Mucosa of stomach (tissue), 1 donor: ENCODE results near the gene PSTPIP2.

Source experiments
- H3K27me3 ChIP-seq: one replicate; pipeline ENCODE4 v1.7.0; 2013; ENCODE audit warnings: mild to moderate bottlenecking, low read length; ENCODE audit not compliant: control insufficient read depth, insufficient read depth
- H3K36me3 ChIP-seq: one replicate; pipeline ENCODE4 v1.7.0; 2013; ENCODE audit warnings: low read length; ENCODE audit not compliant: control insufficient read depth, insufficient read depth
- H3K4me1 ChIP-seq: one replicate; pipeline ENCODE4 v1.7.0; 2013; ENCODE audit warnings: mild to moderate bottlenecking, low read length; ENCODE audit not compliant: control insufficient read depth, insufficient read depth
- H3K4me3 ChIP-seq: one replicate; pipeline ENCODE4 v1.7.0; 2013; ENCODE audit warnings: low read length
- H3K9ac ChIP-seq: one replicate; pipeline ENCODE4 v1.7.0; 2013; ENCODE audit warnings: mild to moderate bottlenecking, low read length, moderate library complexity
- H3K9me3 ChIP-seq: one replicate; pipeline ENCODE4 v1.7.0; 2013; ENCODE audit warnings: mild to moderate bottlenecking, low read length, moderate library complexity; ENCODE audit not compliant: control insufficient read depth
- donor health status: Pancreatic carcinoma.

PSTPIP2 gene

DNA sequence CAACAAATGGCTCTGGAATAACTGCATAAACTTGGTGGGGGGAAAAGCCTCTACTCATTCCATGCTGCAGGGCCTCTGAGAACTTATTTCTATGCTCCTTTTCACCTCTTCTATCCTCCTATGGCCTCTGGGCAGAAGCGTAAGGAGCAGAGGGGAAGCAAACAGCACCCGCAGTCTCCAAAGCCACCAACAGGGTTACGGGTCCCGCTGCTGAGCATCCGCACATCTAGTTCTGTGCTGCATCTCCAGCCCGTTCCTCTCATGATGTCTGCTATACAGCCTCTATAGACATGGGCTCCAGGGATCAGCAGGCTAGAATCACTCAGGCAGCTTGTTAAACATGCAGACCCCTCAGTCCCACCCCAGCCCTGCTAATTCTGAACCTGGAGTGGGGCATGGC lies 25.9 kb downstream of the PSTPIP2 start:
- H3K4me1 ChIP-seq = no peaks in the 10 kb centered on the region
- H3K4me3 ChIP-seq = no peak overlapping the region
- no peaks in the 10 kb centered on the region for H3K9me3 ChIP-seq
- H3K27me3 ChIP-seq = no peaks in the 10 kb centered on the region
- H3K36me3 ChIP-seq = no peaks in the 10 kb centered on the region
- no peak overlapping the region for H3K9ac ChIP-seq

DNA sequence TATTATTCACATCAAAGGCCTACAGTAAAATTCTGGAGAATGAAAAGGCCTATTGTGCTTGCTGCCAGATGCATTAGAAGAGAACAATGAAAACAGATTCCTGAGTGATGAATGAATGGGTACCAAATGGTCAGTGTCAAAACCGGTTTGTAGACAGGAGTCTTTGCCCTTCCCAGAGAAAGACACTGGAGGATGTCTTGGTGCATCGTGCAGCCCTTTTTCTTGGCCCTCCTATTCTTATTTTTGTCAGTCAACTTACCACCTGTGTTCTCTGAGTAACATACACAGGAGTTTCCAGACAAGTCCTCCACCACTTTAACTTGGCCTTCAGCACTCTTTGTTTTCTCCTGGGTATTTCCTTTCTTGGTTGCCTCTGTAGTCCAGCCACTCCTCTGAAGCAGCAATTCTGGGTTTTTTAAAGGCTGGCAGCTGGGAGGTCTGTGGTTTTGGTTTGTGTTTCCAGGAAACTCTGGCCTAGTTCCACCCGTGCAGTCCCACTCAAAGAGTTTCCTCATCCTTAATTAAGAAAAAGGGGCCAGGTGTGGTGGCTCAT lies 29.4 kb downstream of the PSTPIP2 start:
- Histone ChIP-seq H3K9ac (no peak overlapping the region), H3K4me1 (no peaks in the 10 kb centered on the region), H3K36me3 (no peaks in the 10 kb centered on the region), H3K9me3 (no peaks in the 10 kb centered on the region), H3K4me3 (no peak overlapping the region), H3K27me3 (no peaks in the 10 kb centered on the region)

DNA sequence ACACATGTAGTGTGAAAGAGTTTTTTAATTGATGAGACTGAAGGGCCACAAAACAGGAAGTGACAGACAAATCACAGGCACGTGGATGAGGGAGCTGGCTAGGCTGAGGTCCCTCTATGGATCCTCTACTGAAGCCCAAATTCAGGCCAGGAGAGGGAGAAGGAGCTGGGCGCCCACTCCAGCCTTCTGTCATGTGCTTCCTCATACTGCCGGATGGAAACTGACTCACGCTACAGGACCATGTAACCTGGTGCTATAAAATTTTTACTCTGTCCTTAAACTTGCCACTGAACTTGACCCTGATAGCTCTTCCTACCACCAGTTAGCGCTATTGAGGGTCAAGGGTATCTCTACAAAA lies 31.3 kb downstream of the PSTPIP2 start:
- no peak overlapping the region for H3K4me3 ChIP-seq
- H3K27me3 ChIP-seq = no peaks in the 10 kb centered on the region
- H3K36me3 ChIP-seq = no peaks in the 10 kb centered on the region
- H3K9ac ChIP-seq = no peak overlapping the region
- no peaks in the 10 kb centered on the region for H3K9me3 ChIP-seq
- no peaks in the 10 kb centered on the region for H3K4me1 ChIP-seq

DNA sequence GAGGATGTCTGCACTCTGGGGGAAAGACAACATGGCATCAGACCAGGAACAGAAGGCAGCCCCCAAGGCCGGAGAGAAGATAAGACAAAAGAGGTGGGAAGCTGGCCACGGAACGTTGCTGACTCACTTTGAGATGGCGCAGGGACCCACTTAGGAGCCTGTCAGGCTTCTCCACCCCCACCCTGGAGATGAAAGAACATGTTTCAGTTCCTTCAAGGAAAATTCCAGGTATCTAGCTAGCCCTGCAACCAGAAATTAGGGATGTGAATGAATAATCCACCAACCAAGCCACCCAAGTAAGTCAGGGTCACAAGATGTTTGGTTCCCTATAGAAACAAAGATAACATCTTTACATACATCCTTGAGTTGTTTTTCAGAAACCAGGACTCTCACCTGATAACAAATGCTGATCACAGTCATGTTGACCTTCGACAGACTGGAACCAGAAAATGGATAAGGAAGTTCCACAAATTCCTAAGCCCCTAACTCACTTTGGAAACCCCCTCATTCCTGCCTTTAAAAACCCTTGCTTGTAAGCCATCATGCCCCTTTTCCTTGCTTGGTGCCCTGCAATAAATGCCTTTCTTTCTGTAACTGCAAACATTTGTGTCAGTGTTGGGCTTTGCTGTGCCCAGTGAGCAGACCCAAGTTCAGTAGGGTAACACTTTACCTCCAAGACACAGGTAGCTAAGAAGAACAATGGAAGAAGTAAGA lies 31.9 kb downstream of the PSTPIP2 start:
- no peak overlapping the region for H3K4me3 ChIP-seq
- no peaks in the 10 kb centered on the region for H3K9me3 ChIP-seq
- H3K27me3 ChIP-seq = no peaks in the 10 kb centered on the region
- no peaks in the 10 kb centered on the region for H3K4me1 ChIP-seq
- H3K36me3 ChIP-seq = no peaks in the 10 kb centered on the region
- no peak overlapping the region for H3K9ac ChIP-seq

DNA sequence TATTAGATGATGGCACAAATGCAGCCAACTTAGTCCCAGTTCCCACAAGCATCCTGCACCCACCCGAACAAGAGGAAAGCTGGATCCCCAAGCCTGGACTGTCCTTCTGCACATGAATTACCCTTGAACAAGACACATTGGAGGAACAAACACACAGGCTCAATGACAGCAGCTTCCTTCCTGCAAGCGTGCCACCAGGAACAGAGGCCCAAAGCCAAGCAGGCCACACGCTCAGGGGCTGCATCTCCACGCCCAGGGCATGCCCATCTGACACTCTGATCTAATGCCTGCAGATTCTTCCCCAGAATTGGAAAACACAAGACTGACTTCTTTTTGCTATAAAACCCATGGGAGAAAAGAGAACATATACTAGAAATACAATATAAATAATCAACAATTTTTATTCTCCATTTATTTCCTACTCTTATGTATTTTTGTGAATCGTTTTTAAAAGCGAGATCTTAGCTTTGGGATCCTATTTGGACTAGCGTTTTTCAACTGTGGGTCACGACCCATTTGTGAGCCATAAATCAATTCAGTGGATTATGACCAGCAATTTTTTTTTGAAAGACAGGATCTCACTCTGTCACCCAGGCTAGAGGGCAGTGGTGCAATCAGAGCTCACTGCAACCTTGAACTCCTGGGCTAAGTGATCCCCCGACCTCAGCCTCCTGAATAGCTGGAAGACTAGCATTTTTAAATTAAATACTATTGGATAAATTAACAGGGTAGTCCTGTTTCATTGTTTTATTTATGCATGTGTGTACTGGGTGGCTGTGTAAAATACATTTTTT lies 34.4 kb downstream of the PSTPIP2 start:
- H3K9ac ChIP-seq = no peak overlapping the region
- no peaks in the 10 kb centered on the region for H3K27me3 ChIP-seq
- H3K4me3 ChIP-seq = no peak overlapping the region
- H3K36me3 ChIP-seq = no peaks in the 10 kb centered on the region
- no peaks in the 10 kb centered on the region for H3K4me1 ChIP-seq
- no peaks in the 10 kb centered on the region for H3K9me3 ChIP-seq

DNA sequence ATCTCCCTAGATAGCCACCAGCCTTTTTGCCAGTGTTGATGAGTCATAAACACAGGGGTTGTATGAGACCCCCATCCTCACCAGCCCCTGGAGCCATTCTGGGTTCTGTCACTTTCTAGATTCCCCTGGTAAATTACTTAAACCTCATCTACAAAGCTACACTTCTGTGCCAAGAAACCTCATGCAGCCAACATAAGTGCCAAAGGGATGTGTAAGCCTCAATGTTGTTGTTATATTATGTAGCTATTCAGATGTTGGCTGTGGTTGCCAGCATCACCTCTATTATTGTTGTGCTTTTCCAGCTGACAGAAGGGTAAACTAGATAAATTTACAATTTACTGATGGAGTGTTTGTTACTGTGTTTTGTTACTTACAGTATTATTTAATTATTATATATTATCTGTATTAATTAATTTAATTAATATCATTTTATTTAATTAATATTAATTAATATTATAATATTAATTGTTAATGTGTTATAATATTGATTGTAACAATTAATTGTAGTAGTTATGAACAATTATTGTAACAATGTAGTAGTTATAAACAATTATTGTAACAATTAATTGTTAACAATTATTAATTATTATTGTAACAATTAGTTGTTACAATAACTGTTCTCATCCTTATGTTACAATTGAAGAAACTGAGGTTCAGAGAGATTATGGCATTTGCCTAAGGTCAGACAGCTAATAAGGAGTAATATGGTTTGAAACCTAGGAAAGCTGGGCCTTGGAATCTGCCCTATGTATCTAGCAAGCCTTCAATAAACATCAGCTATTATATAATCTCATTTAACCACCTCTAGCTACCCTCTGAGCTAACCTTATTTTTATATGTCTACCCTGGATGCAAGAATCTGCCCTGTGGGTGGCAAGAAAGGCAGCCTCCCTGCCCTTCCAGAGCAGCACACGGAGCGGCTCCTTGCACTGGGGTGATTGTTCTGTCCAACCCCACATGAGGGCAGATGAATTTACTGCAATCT lies 36.1 kb downstream of the PSTPIP2 start:
- no peaks in the 10 kb centered on the region for H3K9me3 ChIP-seq
- no peak overlapping the region for H3K4me3 ChIP-seq
- no peak overlapping the region for H3K9ac ChIP-seq
- H3K36me3 ChIP-seq = no peaks in the 10 kb centered on the region
- no peaks in the 10 kb centered on the region for H3K27me3 ChIP-seq
- no peaks in the 10 kb centered on the region for H3K4me1 ChIP-seq

DNA sequence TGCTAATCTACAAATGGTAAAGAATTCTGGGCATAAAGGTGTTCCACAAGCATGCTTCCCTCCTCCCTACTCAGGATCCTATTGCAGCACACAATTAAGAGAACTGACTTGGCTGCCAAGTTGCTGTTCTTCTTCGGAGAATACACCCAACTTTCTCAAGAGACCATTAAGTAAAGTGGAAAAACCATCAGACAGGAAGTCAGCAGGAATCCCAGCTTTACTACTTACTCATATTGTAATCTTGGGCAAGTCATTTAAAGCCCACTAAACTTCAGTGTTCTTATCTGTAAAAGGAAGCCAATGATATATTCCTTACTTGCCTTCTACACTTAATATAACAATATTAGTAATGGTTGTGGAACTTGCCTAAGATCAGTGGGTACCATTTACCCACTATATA lies 37.8 kb downstream of the PSTPIP2 start:
- no peaks in the 10 kb centered on the region for H3K4me1 ChIP-seq
- H3K9ac ChIP-seq = no peak overlapping the region
- no peaks in the 10 kb centered on the region for H3K27me3 ChIP-seq
- H3K36me3 ChIP-seq = no peaks in the 10 kb centered on the region
- no peak overlapping the region for H3K4me3 ChIP-seq
- no peaks in the 10 kb centered on the region for H3K9me3 ChIP-seq

DNA sequence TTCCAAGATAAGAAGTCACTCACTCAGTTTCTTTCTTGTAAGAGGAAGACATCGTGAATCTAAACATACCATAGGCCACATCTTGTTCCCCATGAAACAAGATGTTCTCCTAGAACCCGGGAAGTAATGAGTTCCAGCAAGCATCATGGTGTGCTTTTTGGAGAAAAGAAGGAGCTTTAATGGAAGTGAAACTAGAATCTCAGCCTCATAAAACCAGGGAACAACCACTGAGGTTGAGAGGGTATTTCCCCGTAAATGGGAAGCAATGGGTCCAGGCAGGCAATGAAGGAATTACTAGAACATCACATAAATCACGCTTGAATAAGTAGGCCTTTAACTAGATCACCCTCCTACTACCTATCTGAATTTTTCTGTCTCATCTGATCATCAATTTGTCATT lies 40.3 kb downstream of the PSTPIP2 start:
- Histone ChIP-seq H3K9me3 (no peaks in the 10 kb centered on the region), H3K9ac (no peak overlapping the region), H3K4me3 (no peak overlapping the region), H3K4me1 (peaks cover 3% of the 10 kb centered on the region), H3K27me3 (peaks cover 9% of the 10 kb centered on the region), H3K36me3 (no peaks in the 10 kb centered on the region)

DNA sequence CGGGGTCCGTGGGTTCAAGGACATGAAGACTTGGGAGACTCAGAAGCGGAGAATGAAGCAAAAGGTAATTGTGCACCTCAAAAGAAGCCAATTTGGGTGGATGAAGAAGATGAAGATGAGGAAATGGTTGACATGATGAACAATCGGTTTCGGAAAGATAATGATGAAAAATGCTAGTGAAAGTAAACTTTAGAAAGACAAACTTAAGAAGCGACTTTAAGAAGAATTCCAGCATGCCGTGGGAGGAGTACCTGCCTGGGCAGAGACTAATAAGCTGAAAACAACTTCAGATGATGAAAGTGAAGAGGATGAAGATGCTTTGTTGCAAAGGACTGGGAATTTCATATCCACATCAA lies 43.5 kb downstream of the PSTPIP2 start:
- no peaks in the 10 kb centered on the region for H3K36me3 ChIP-seq
- H3K27me3 ChIP-seq = peaks cover 9% of the 10 kb centered on the region
- peak overlapping the region; percentile 61 for H3K4me3 ChIP-seq
- peak overlapping the region; percentile 18 for H3K9ac ChIP-seq
- H3K9me3 ChIP-seq = no peaks in the 10 kb centered on the region
- peaks cover 3% of the 10 kb centered on the region for H3K4me1 ChIP-seq

DNA sequence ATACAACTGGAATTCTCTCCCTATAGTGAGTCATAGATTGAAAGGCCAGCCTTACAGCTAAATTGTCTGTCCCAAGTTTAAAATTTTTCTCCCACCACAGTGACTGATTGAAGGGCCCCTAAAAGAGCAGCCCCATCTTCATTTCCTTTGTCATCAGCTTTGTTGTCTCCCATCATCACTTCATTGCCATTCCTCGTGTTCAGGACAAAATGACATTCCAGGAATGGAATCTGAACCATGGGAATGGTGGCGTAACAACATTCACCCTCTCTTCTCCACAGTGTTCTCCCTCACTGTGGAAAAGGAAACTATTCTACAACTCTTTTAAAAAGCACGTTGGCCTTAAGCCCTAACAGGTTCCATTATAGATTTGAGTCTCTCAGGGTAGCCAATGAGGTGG lies 52.1 kb downstream of the PSTPIP2 start:
- H3K9ac ChIP-seq = no peak overlapping the region
- no peaks in the 10 kb centered on the region for H3K27me3 ChIP-seq
- H3K4me3 ChIP-seq = no peak overlapping the region
- no peaks in the 10 kb centered on the region for H3K36me3 ChIP-seq
- H3K9me3 ChIP-seq = no peaks in the 10 kb centered on the region
- H3K4me1 ChIP-seq = no peaks in the 10 kb centered on the region

DNA sequence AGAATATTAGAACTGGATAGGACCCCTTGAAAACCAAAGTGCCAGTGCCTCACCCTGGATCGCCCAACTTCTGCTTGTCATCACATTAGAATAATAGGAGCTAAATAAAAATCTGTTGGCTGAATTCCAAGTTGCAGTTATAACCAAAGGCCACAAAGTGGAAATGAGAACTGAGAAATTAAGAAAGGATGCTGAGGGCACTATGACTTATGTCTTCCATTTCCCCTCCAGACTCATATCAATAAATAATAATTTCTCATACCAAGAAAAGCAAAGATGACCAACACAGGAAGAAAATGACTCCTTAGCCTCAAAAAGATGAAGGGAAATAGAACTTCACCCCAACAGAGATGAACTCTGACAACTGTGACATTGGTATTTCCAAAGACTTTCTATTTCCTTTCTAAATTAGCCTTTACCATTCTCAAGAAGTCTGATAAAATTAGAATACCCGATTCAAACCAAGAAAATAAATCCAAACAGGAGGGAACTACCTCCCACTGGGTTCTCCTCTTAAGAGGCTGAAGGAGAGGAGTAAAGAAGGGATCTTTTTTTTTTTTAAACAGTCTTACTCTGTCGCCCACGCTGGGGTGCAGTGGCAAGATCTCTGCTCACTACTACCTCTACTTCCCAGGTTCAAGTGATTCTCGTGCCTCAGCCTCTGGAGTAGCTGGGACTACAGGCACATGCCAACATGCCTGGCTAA lies 58.4 kb downstream of the PSTPIP2 start:
- H3K9ac ChIP-seq = no peak overlapping the region
- no peak overlapping the region for H3K4me3 ChIP-seq
- no peaks in the 10 kb centered on the region for H3K27me3 ChIP-seq
- no peaks in the 10 kb centered on the region for H3K9me3 ChIP-seq
- H3K4me1 ChIP-seq = no peaks in the 10 kb centered on the region
- H3K36me3 ChIP-seq = no peaks in the 10 kb centered on the region
